Measurements from ENCODE around the gene PLAGL2. TPM values are rescaled to one million over a fixed set of nuclear protein-coding genes. Genes with fewer than 3 reads are reported as not detected.

The PLAGL2 gene
- total and polyA plus RNA-seq, 4 donors, result 1.3 to 7.2 (median 1.6) TPM

GRCh38 chr20:32142991-32143390, 64.6 kb downstream of the PLAGL2 start:
- H3K4me1 ChIP-seq (ENCODE audit: control insufficient read depth in 4 of 4, insufficient read depth in 4 of 4, low read length in 3 of 4), result no peaks in the 10 kb centered on the region
- DNase-seq (ENCODE audit: low spot score), result no peak
- H3K4me3 ChIP-seq (ENCODE audit: low read depth in 1 of 3, low read length in 3 of 3), result no peak overlapping the region
- no peaks in the 10 kb centered on the region for H3K9me3 ChIP-seq (ENCODE audit: control insufficient read depth in 4 of 4, low read length in 3 of 4)
- WGBS, result 98% methylated on average over 15 of the region's 15 CpGs
- no peak overlapping the region for H3K27ac ChIP-seq (ENCODE audit: low read depth in 1 of 2, low read length in 2 of 2)
- H3K27me3 ChIP-seq (ENCODE audit: control insufficient read depth in 4 of 4, insufficient read depth in 4 of 4, low read length in 3 of 4), result no peaks in the 10 kb centered on the region
- no peak overlapping the region for H3K9ac ChIP-seq (ENCODE audit: low read depth in 1 of 2, low read length in 2 of 2)
- H3K36me3 ChIP-seq (ENCODE audit: control insufficient read depth in 4 of 4, insufficient read depth in 3 of 4, low read depth in 1 of 4, low read length in 3 of 4), result peaks cover 23 to 86% (median 63%) of the 10 kb centered on the region in 4 donors
- TF ChIP-seq YY1 (IDR thresholded peaks at IDR 0.05) (no peak), RXRA (IDR thresholded peaks at IDR 0.05) (no peak)

Other genes starting within 250 kb of the PLAGL2 start
- gene XKR7, start 239.6 kb downstream of the PLAGL2 start, total RNA-seq, result under 1 TPM; under 0.01 to 0.05 TPM
- not detected for gene XKR7, start 239.6 kb downstream of the PLAGL2 start, polyA plus RNA-seq
- gene CCM2L, start 197.3 kb downstream of the PLAGL2 start, total RNA-seq, result 1 to 10 TPM; 1.3 to 2.1 TPM
- gene CCM2L, start 197.3 kb downstream of the PLAGL2 start, polyA plus RNA-seq, result 1 to 10 TPM in 1 of 2 donors, under 1 TPM in 1; 0.31 to 1.2 TPM
- gene HCK, start 155.5 kb downstream of the PLAGL2 start, total RNA-seq, result 10 to 100 TPM; 12.8 to 20.6 TPM
- 1 to 10 TPM; 1.8 to 7.7 TPM for gene HCK, start 155.5 kb downstream of the PLAGL2 start, polyA plus RNA-seq
- gene TM9SF4, start 98.0 kb downstream of the PLAGL2 start, total RNA-seq, result 10 to 100 TPM; 20.7 to 23.8 TPM
- 10 to 100 TPM; 15.9 to 26.2 TPM for gene TM9SF4, start 98.0 kb downstream of the PLAGL2 start, polyA plus RNA-seq
- 10 to 100 TPM; 25.7 to 43.3 TPM for gene POFUT1, start 137 bp upstream of the PLAGL2 start, total RNA-seq
- gene POFUT1, start 137 bp upstream of the PLAGL2 start, polyA plus RNA-seq, result 10 to 100 TPM; 14.6 to 23.8 TPM
- 10 to 100 TPM in 1 of 2 donors, 1 to 10 TPM in 1; 8.3 to 24.2 TPM for gene KIF3B, start 69.9 kb upstream of the PLAGL2 start, total RNA-seq
- gene KIF3B, start 69.9 kb upstream of the PLAGL2 start, polyA plus RNA-seq, result 10 to 100 TPM in 1 of 2 donors, 1 to 10 TPM in 1; 8.6 to 17.2 TPM
- 10 to 100 TPM; 31.2 to 61.3 TPM for gene ASXL1, start 150.6 kb upstream of the PLAGL2 start, total RNA-seq
- gene ASXL1, start 150.6 kb upstream of the PLAGL2 start, polyA plus RNA-seq, result 10 to 100 TPM; 13.4 to 17.8 TPM